Endothelial cell of umbilical vein (primary cell): Measurements from ENCODE around the gene PFKFB4. TPM values are rescaled to one million over a fixed set of nuclear protein-coding genes. Genes with fewer than 3 reads are reported as not detected.

ENCODE experiments used
- BruUV-seq: library from RNA; stranded (reverse); fragments of 400-500 nt; replicated peaks from 2 replicates; lab custom pipeline; 2021; lab: Mats Ljungman, UMichigan
- CTCF ChIA-PET: fragments of 300-600, 350-600 bp; sonication (Branson Sonifier 250); formaldehyde crosslinking; loops from one replicate; lab custom pipeline; 2021; ENCODE audit warnings: antibody characterized with exemption, inconsistent platforms; lab: Charles Lee
- POLR2A ChIA-PET: fragments of 300-600, 350-600 bp; sonication (Branson Sonifier 250); formaldehyde crosslinking; loops from one replicate; lab custom pipeline; 2021; ENCODE audit warnings: antibody characterized with exemption, inconsistent platforms; lab: Charles Lee
- DNase-seq: peaks from one replicate; pipeline ENCODE4 v3.0.0-alpha.2; 2011; ENCODE audit warnings: low read depth, low spot score
- FAIRE-seq: peaks from 2 replicates; lab custom pipeline; 2011; peaks lifted over from hg19 to GRCh38; lab: Jason Lieb, UNC
- H2AFZ ChIP-seq: 2 replicates; pipeline ENCODE4 v1.6.0; 2012; ENCODE audit warnings: low read depth, low read length, control low read depth, inconsistent platforms
- H3K27ac ChIP-seq: 2 replicates; pipeline ENCODE4 v1.5.1; 2011; ENCODE audit warnings: low read depth, mild to moderate bottlenecking, control low read depth, low read length, moderate library complexity; ENCODE audit not compliant: insufficient read depth
- H3K27me3 ChIP-seq, 2 experiments: 2 replicates each; pipeline versions ENCODE4 v1.6.0 to v1.6.1; 2011; ENCODE audit warnings: low read length in 2 of 2, mixed read lengths in 1 of 2; ENCODE audit not compliant: control insufficient read depth in 2 of 2, insufficient read depth in 2 of 2
- H3K36me3 ChIP-seq, 2 experiments: 2 replicates in 1 of 2; 3 replicates in 1 of 2; pipeline ENCODE4 v1.5.1; 2011; ENCODE audit warnings: low read length in 2 of 2, mild to moderate bottlenecking in 1 of 2, moderate library complexity in 1 of 2; ENCODE audit not compliant: control insufficient read depth in 2 of 2, insufficient read depth in 2 of 2; ENCODE audit errors: extremely low read depth in 1 of 2
- H3K4me1 ChIP-seq: 3 replicates; pipeline ENCODE4 v1.5.1; 2011; ENCODE audit warnings: mild to moderate bottlenecking, low read length; ENCODE audit not compliant: control insufficient read depth, insufficient read depth; ENCODE audit errors: extremely low read depth
- H3K4me2 ChIP-seq: 2 replicates; pipeline ENCODE4 v1.6.1; 2011; ENCODE audit warnings: low read length, control low read depth, mixed read lengths; ENCODE audit not compliant: insufficient read depth
- H3K4me3 ChIP-seq, 3 experiments: fragments of 200-600 bp in 1 of 3; sonication (generic), shearing (Covaris generic) in 1 of 3; replicated peaks in 1 of 3; 2 replicates each; pipeline ENCODE4 v1.5.1; 2011 to 2016; ENCODE audit warnings: control low read depth in 3 of 3, low read length in 3 of 3, mild to moderate bottlenecking in 2 of 3, inconsistent platforms in 1 of 3, low read depth in 1 of 3, moderate library complexity in 1 of 3; ENCODE audit not compliant: insufficient read depth in 1 of 3
- H3K79me2 ChIP-seq: 2 replicates; pipeline ENCODE4 v1.6.0; 2012; ENCODE audit warnings: low read length, inconsistent platforms; ENCODE audit not compliant: control insufficient read depth, insufficient read depth
- H3K9ac ChIP-seq: replicated peaks from 2 replicates; pipeline ENCODE3; 2011; ENCODE audit warnings: low read length, control low read depth; ENCODE audit not compliant: insufficient read depth; ENCODE audit errors: extremely low read depth
- H3K9me1 ChIP-seq: replicated peaks from 3 replicates; pipeline ENCODE4 v1.6.0; 2011; ENCODE audit warnings: mild to moderate bottlenecking, low read length; ENCODE audit not compliant: control insufficient read depth, insufficient read depth; ENCODE audit errors: extremely low read depth
- H3K9me3 ChIP-seq: replicated peaks from 2 replicates; pipeline ENCODE4 v1.5.1; 2012; ENCODE audit warnings: low read length, inconsistent platforms; ENCODE audit not compliant: control insufficient read depth, insufficient read depth
- H4K20me1 ChIP-seq: replicated peaks from 2 replicates; pipeline ENCODE3; 2011; ENCODE audit warnings: mild to moderate bottlenecking, low read length; ENCODE audit not compliant: control insufficient read depth, insufficient read depth; ENCODE audit errors: extremely low read depth
- CTCF ChIP-seq, 2 donors: IDR thresholded peaks; 1 replicate in 1 of 2; 2 replicates in 1 of 2; pipeline ENCODE4 v1.5.1; 2011; ENCODE audit warnings: low read length in 2 of 2, mild to moderate bottlenecking in 2 of 2, moderate library complexity in 2 of 2, control low read depth in 1 of 2, inconsistent platforms in 1 of 2, low read depth in 1 of 2; ENCODE audit not compliant: insufficient read depth in 1 of 2; ENCODE audit errors: extremely low read depth in 1 of 2
- EZH2 ChIP-seq: IDR thresholded peaks from 2 replicates; pipeline ENCODE4 v1.6.1; 2012; ENCODE audit warnings: borderline replicate concordance, low read depth, mild to moderate bottlenecking, moderate library complexity, low read length, inconsistent platforms; ENCODE audit not compliant: severe bottlenecking
- FOS ChIP-seq: IDR thresholded peaks from 2 replicates; pipeline ENCODE4 v1.6.1; 2011; ENCODE audit warnings: mild to moderate bottlenecking, low read length, moderate library complexity, borderline replicate concordance; ENCODE audit not compliant: insufficient read depth
- JUN ChIP-seq: IDR thresholded peaks from 2 replicates; pipeline ENCODE4 v1.6.1; 2011; ENCODE audit warnings: borderline replicate concordance, low read depth; ENCODE audit not compliant: insufficient read length, insufficient read depth
- MYC ChIP-seq: IDR thresholded peaks from one replicate; pipeline ENCODE4 v1.6.1; 2011; ENCODE audit warnings: mild to moderate bottlenecking, low read depth, low read length
- dilution Hi-C: fragments of 300-500 bp; cut with MboI; formaldehyde crosslinking; loops from one replicate; pipeline ENCODE4 v1.15.0; 2019; ENCODE audit warnings: low sequenced_read_pairs; ENCODE audit not compliant: extremely low pct_ligation_motif_present
- intact Hi-C: fragments of 100-400 bp; cut with micrococcal nuclease; formaldehyde crosslinking; loops from one replicate; pipeline ENCODE4 v1.10.0; 2022
- polyA plus RNA-seq, 4 experiments: library from polyadenylated mRNA; depleted of rRNA in 3 of 4; stranded (reverse) in 3 of 4; unstranded in 1 of 4; fragments of >200 nt; gene quantifications; 2 replicates each; pipeline versions ENCODE4 v1.2.1 to v1.2.3, GENCODE V29; 2011 to 2012; ENCODE audit warnings: missing spikeins in 1 of 4
- total RNA-seq: library from RNA; stranded (reverse); gene quantifications from 2 replicates; pipeline ENCODE4 v1.2.3, GENCODE V29; 2021

PFKFB4 gene
- total and polyA plus RNA-seq, 2 donors (not counting 3 experiments of a cell fraction or from before 2014, with no cell fraction given): 4.0 to 4.2 TPM

- no peak overlapping the region for H3K4me3 ChIP-seq
- no peaks in the 10 kb centered on the region for H3K9me1 ChIP-seq
- no peak overlapping the region for H3K4me2 ChIP-seq
- FAIRE-seq (peak; percentile 93), DNase-seq (peak; percentile 72)
- H3K9ac ChIP-seq: no peak overlapping the region
- H3K79me2 ChIP-seq: no peaks in the 10 kb centered on the region
- no peak overlapping the region for H3K27ac ChIP-seq
- CTCF ChIA-PET: interaction anchor here (0.6 to 3.5 kb wide), 12 partner anchors 16 to 107 kb away, joined by 3 to 24 read pairs (median 4); partner anchors contain the start of genes ATRIP and PFKFB4
- H3K9me3 ChIP-seq: no peaks in the 10 kb centered on the region
- H3K36me3 ChIP-seq: no peaks in the 10 kb centered on the region
- dilution Hi-C loops (no loop called here), intact Hi-C loops (loop anchor here (1.0 kb wide), 2 partner anchors 34 to 42 kb away; no protein-coding TSS in a partner anchor)
- TF ChIP-seq CTCF (IDR thresholded peaks at IDR 0.05; ENCODE audit: extremely low read depth in 1 of 2, insufficient read depth in 1 of 2, low read depth in 1 of 2, low read length in 2 of 2) (peak; percentile 41 to 74), EZH2 (no peak), JUN (no peak), MYC (no peak), FOS (peak; percentile 54)
- POLR2A ChIA-PET: interaction anchor here (0.7 to 1.0 kb wide), 2 partner anchors 34 to 1262 kb away, joined by 4 to 8 read pairs; no protein-coding TSS in a partner anchor
- peaks cover 21% of the 10 kb centered on the region for H3K4me1 ChIP-seq
- H4K20me1 ChIP-seq: no peaks in the 10 kb centered on the region
- peak overlapping the region; percentile 45 for H2AFZ ChIP-seq
- no peaks in the 10 kb centered on the region for H3K27me3 ChIP-seq
- BruUV-seq: no TSS peak
Measured at GRCh38 chr3:48507256-48508061, 49.1 kb downstream of the PFKFB4 start.
